T-helper 17 cell (primary cell): Measurements from ENCODE around the gene USP7. TPM values are rescaled to one million over a fixed set of nuclear protein-coding genes. Genes with fewer than 3 reads are reported as not detected.

ENCODE experiments used
- ATAC-seq: fragments of 150-1000 bp; cut with Tn5 transposase; 2 replicates; pipeline ENCODE4 v1.10.0; 2021; ENCODE audit warnings: mild to moderate bottlenecking, moderate library complexity
- DNase-seq, 3 donors: peaks; one replicate each; pipeline versions ENCODE4 v3.0.0 to v3.0.0-alpha.2; 2020 to 2021
- H3K9me3 ChIP-seq: one replicate; pipeline ENCODE4 v1.7.0; 2013; ENCODE audit warnings: low read length, mild to moderate bottlenecking; ENCODE audit not compliant: control insufficient read depth, poor library complexity, severe bottlenecking
- H3K27ac Mint-ChIP-seq: one replicate; pipeline ENCODE4 v1.8.0; 2022; ENCODE audit warnings: mild to moderate bottlenecking, moderate library complexity, mixed read lengths
- H3K27me3 Mint-ChIP-seq: one replicate; pipeline ENCODE4 v1.8.0; 2022; ENCODE audit warnings: mixed read lengths
- H3K36me3 Mint-ChIP-seq: one replicate; pipeline ENCODE4 v1.8.0; 2022; ENCODE audit warnings: low read depth, mixed read lengths
- H3K4me1 Mint-ChIP-seq: one replicate; pipeline ENCODE4 v1.8.0; 2022; ENCODE audit warnings: mild to moderate bottlenecking, mixed read lengths
- H3K4me3 Mint-ChIP-seq: one replicate; pipeline ENCODE4 v1.8.0; 2022; ENCODE audit warnings: mild to moderate bottlenecking, moderate library complexity, mixed read lengths
- total RNA-seq, 4 donors: library from RNA in 2 of 4; stranded (reverse) in 2 of 4; gene quantifications; one replicate each; pipeline ENCODE4 v1.2.3 and lab custom pipeline; 2022 to 2026

Gene USP7
- total RNA-seq = 100 to 1,000 TPM; 259 to 282 TPM
- 289 to 308 reads per million in 2 donors for total RNA-seq (lab: John Stamatoyannopoulos, UW)

DNA sequence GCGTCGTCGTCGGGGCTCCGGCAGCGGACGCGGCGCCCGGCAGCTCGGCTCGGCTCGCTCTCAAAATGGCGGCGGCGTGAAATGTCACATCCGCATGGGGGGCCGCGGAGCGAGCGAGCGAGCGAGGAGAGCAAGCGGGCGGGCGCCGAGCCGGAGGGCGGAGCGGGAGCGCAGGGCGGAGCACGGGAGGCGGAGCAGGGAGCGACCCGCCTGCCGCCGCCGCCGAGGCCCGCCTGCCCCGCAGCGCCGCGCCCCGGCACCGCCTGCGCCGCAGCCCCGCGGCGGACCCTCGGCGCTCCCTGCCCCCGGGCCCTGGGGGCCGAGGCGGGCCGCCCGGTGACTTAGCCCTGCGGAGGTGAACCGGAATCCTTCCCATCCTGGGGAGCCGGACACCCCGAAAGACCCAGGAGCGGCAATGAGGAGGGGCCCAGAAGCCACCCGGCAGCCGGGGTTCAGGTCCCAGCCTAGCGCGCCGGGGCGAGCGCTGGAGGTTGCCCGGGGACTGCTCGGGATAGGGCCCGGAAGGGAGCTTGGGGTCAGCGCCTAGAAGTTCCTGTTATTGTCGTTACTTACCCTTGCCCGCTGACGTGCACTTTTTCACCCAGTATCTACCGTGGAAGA, at the start of gene USP7:
Gene USP7 (minus strand): TSS at position 86 of the 621 bp plus-strand sequence. CDS start 621 bp downstream, outside the sequence.
- Mint-ChIP-seq H3K4me3 (peak within 1 kb of the TSS; percentile 97), H3K27ac (peak within 1 kb of the TSS; percentile 96), H3K36me3 (no peaks in the 10 kb centered on the region), H3K4me1 (peaks cover 29% of the 10 kb centered on the region), H3K27me3 (no peaks in the 10 kb centered on the region)
- ATAC-seq = peak; percentile 86
- H3K9me3 ChIP-seq = no peaks in the 10 kb centered on the region
- peak; percentile 86 to 93 (median 91) for DNase-seq

GRCh38 chr16:9013508-9013864, 49.8 kb upstream of the USP7 start:
- Mint-ChIP-seq H3K27ac (no peak overlapping the region), H3K4me3 (no peak overlapping the region), H3K36me3 (no peaks in the 10 kb centered on the region), H3K4me1 (peaks cover 5% of the 10 kb centered on the region), H3K27me3 (peaks cover 7% of the 10 kb centered on the region)
- no peaks in the 10 kb centered on the region for H3K9me3 ChIP-seq
- ATAC-seq = no peak
- DNase-seq = no peak

DNA sequence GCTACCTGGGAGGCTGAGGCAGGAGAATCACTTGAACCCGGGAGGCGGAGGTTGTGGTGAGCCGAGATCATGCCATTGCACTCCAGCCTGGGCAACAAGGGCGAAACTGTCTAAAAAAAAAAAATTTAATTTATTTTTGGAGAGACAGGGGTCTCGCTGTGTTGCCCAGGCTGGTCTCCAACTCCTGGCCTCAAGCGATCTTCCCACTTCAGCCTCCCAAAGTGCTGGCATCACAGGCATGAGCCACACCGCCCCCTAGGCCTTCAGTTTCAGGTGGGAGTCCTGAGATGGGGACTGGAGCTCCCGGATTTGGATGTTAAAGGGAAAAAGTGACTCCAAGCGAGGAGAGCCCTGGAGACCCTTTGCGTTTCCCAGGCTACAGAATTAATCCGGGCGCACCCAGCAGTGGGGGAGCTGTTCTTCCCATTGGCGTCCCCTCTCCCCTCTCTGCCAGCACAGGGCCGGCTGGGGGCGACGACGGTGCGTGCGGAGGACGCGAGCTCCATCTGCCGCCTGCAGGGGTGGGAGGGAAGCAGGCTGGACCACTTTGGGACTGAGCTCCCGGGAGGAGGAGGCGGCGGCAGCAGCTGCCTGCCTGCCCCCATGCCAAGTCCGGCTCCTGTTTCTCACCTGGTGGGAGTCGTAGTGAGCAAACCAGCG, 49.3 kb upstream of the USP7 start:
- no peak for DNase-seq
- H3K27ac Mint-ChIP-seq = no peak overlapping the region
- H3K27me3 Mint-ChIP-seq = peaks cover 10% of the 10 kb centered on the region
- peaks cover 5% of the 10 kb centered on the region for H3K4me1 Mint-ChIP-seq
- no peaks in the 10 kb centered on the region for H3K36me3 Mint-ChIP-seq
- no peak for ATAC-seq
- H3K4me3 Mint-ChIP-seq = no peak overlapping the region
- no peaks in the 10 kb centered on the region for H3K9me3 ChIP-seq

GRCh38 chr16:9012330-9012729, 48.6 kb upstream of the USP7 start:
- peaks cover 5% of the 10 kb centered on the region for H3K4me1 Mint-ChIP-seq
- no peak overlapping the region for H3K27ac Mint-ChIP-seq
- peaks cover 12% of the 10 kb centered on the region for H3K27me3 Mint-ChIP-seq
- no peaks in the 10 kb centered on the region for H3K36me3 Mint-ChIP-seq
- ATAC-seq = no peak
- no peak overlapping the region for H3K4me3 Mint-ChIP-seq
- no peak for DNase-seq
- no peaks in the 10 kb centered on the region for H3K9me3 ChIP-seq

DNA sequence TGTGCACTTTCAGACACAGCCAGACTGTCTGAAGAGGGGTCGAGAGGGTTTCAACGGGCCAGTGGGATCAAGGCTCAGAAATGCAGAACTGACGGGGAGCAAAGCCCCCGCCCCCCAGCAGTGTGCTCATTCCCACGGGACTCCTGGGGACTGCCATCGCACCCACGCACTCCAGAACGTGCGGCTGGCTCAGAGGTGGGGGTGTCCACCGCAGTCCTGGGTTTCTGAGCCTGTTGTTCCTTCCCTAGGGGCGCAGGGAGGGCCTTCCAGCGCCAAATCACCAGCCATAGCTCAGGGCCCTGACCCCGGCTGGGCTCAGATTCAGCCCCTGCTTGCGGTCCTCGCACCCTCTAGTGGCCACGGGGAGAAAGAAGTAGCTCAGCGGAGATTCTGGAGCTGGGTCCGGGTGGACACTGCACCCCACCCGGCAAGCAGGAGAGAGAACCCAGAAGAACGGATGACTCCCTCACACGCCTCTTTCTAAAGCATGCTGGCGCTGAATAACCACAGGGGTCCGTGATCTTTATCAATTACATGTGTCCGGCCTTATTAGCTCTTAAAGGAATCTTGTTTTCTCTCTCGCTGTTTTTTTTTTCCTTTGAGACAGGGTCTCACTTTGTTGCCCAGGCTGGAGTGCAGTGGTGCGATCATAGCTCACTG, 45.0 kb upstream of the USP7 start:
- Mint-ChIP-seq H3K27ac (no peak overlapping the region), H3K4me1 (peaks cover 5% of the 10 kb centered on the region), H3K27me3 (peaks cover 17% of the 10 kb centered on the region), H3K4me3 (no peak overlapping the region), H3K36me3 (no peaks in the 10 kb centered on the region)
- peak; percentile 90 for ATAC-seq
- DNase-seq = peak; percentile 23 to 59 (median 38)
- H3K9me3 ChIP-seq = no peaks in the 10 kb centered on the region

- ATAC-seq = no peak
- H3K4me1 Mint-ChIP-seq = peaks cover 5% of the 10 kb centered on the region
Observed at GRCh38 chr16:9007177-9007794, 43.6 kb upstream of the USP7 start.

DNA sequence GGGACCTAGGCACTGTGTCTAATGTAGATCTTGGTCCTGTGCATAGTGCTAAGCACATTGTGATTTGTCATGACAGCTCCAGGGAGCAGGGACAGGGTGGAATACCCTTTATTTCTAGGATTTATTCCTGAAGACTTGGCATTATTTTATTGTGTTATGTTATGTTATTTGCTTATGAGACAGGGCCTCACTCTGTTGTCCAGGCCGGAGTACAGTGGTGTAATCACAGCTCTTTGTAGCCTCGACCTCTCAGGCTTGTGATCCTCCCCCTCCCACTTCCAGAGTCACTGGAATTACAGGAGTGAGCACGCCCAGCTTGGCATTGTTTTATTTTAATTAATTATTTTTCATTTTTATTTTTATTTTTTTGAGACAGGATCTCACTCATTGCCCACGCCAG, 40.5 kb upstream of the USP7 start:
- Mint-ChIP-seq H3K4me1 (peaks cover 5% of the 10 kb centered on the region), H3K27ac (no peak overlapping the region), H3K36me3 (no peaks in the 10 kb centered on the region), H3K27me3 (peaks cover 12% of the 10 kb centered on the region), H3K4me3 (no peak overlapping the region)
- DNase-seq (no peak), ATAC-seq (no peak)
- no peaks in the 10 kb centered on the region for H3K9me3 ChIP-seq

More at GRCh38 chr16:9007177-9007794, 43.6 kb upstream of the USP7 start:
- DNase-seq = no peak
- Mint-ChIP-seq H3K36me3 (no peaks in the 10 kb centered on the region), H3K27ac (no peak overlapping the region), H3K27me3 (peaks cover 17% of the 10 kb centered on the region), H3K4me3 (no peak overlapping the region)
- no peaks in the 10 kb centered on the region for H3K9me3 ChIP-seq

- ATAC-seq = no peak
Observed at GRCh38 chr16:9003763-9004162, 40.1 kb upstream of the USP7 start.

DNA sequence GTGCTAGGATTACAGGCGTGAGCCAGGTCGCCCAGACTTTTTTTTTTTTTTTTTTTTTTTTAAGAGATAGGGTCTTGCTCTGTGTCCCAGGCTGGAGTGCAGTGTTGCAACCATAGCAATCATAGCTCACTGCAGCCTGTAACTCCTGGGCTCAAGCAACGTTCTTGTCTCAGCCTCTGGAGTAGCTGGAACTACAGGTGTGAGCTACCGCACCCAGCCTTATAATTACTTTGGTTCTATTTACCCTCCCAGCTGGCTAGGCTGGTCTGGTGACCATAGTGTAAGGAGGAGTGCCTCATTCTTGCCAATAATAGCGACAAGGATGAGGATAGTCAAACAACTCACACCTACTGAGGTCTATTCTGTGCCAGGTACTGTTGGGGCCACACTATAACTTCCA, 39.6 kb upstream of the USP7 start:
- Mint-ChIP-seq H3K27me3 (peaks cover 8% of the 10 kb centered on the region), H3K4me1 (no peaks in the 10 kb centered on the region), H3K27ac (no peak overlapping the region), H3K4me3 (no peak overlapping the region), H3K36me3 (no peaks in the 10 kb centered on the region)
- DNase-seq (no peak), ATAC-seq (no peak)
- no peaks in the 10 kb centered on the region for H3K9me3 ChIP-seq

More at GRCh38 chr16:9003763-9004162, 40.1 kb upstream of the USP7 start:
- Mint-ChIP-seq H3K27ac (no peak overlapping the region), H3K27me3 (peaks cover 12% of the 10 kb centered on the region), H3K4me1 (peaks cover 2% of the 10 kb centered on the region), H3K36me3 (no peaks in the 10 kb centered on the region), H3K4me3 (no peak overlapping the region)
- H3K9me3 ChIP-seq = no peaks in the 10 kb centered on the region
- DNase-seq = no peak

DNA sequence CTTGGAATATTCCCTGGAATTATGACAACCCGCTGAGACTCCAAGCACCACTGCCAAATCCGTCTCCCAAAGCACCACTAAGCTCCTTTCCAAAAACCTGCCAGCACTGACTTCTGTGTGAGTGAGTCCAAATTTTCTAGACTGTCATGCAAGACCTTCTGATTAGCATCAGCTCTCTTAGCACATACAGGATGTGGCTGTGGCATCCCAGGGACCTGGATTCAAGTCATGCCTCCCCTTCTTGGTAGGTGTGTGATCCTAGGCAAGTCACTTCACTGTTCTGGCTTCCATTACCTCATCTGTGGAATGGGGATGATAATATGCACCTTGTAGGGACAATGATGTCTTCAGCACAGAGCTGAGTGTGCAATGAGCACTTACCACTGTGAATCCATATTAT, 38.3 kb upstream of the USP7 start:
- Mint-ChIP-seq H3K27ac (no peak overlapping the region), H3K27me3 (peaks cover 2% of the 10 kb centered on the region), H3K4me3 (no peak overlapping the region), H3K4me1 (no peaks in the 10 kb centered on the region), H3K36me3 (no peaks in the 10 kb centered on the region)
- no peak for ATAC-seq
- no peak for DNase-seq
- no peaks in the 10 kb centered on the region for H3K9me3 ChIP-seq

DNA sequence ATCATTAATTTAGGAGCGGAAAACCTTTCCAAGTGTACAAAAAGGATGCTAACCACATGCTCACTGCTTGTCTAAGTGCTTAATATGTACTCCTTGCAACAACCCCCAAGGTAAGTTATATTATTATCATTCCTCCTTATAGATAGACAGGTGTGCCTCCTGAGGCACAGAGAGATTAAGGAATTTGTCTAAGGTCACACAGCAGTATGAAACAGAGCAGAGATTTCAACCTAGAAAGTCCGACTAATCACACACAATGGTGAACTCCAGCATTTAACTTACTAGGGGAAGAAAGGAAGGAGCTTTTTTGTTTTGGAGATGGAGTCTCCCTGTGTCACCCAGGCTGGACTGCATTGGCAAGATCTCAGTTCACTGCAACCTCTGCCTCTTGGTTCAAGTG, 37.0 kb upstream of the USP7 start:
- Mint-ChIP-seq H3K4me3 (no peak overlapping the region), H3K27me3 (no peaks in the 10 kb centered on the region), H3K36me3 (no peaks in the 10 kb centered on the region), H3K27ac (no peak overlapping the region), H3K4me1 (no peaks in the 10 kb centered on the region)
- no peak for DNase-seq
- H3K9me3 ChIP-seq = no peaks in the 10 kb centered on the region
- no peak for ATAC-seq

- no peak overlapping the region for H3K4me3 Mint-ChIP-seq
- no peaks in the 10 kb centered on the region for H3K36me3 Mint-ChIP-seq
Observed at GRCh38 chr16:8999800-9000199, 36.1 kb upstream of the USP7 start.

DNA sequence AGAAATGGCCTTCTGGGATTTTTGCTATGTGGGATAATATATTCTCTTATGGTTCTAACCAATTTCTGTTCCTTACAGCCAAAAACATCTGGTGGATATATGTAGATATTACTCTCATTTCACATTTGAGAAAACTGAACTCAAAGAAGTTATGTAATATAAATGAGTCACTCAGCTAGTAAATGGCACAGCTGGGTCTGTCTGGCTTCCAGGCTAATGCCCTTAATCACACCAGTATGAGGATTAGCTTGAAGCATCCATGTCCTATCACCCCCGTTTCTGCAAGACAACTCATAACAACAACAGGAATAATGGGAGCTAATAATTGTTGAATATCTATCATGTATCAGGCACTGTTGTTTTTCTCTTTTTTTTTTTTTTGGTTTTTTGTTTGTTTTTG, 34.4 kb upstream of the USP7 start:
- no peak for ATAC-seq
- H3K9me3 ChIP-seq = no peaks in the 10 kb centered on the region
- no peaks in the 10 kb centered on the region for H3K4me1 Mint-ChIP-seq
- H3K27ac Mint-ChIP-seq = no peak overlapping the region
- no peak overlapping the region for H3K4me3 Mint-ChIP-seq
- no peaks in the 10 kb centered on the region for H3K36me3 Mint-ChIP-seq
- DNase-seq = no peak
- no peaks in the 10 kb centered on the region for H3K27me3 Mint-ChIP-seq

More at GRCh38 chr16:8999800-9000199, 36.1 kb upstream of the USP7 start:
- Mint-ChIP-seq H3K27me3 (no peaks in the 10 kb centered on the region), H3K4me1 (no peaks in the 10 kb centered on the region), H3K27ac (no peak overlapping the region)
- ATAC-seq = no peak
- no peaks in the 10 kb centered on the region for H3K9me3 ChIP-seq
- DNase-seq = no peak
